SK-N-SH (cell line): ENCODE results near the gene KPRP. TPM values are rescaled to one million over a fixed set of nuclear protein-coding genes. Genes with fewer than 3 reads are reported as not detected.

ENCODE experiments used
- CTCF ChIA-PET: fragments of 300-600, 350-600 bp; formaldehyde crosslinking; extraction: SDS; loops from one replicate; lab custom pipeline; 2021; lab: Yijun Ruan, JAX
- POLR2A ChIA-PET: fragments of 350-600 bp; sonication (Branson Sonifier 250); formaldehyde crosslinking; extraction: SDS; loops from one replicate; lab custom pipeline; 2020; ENCODE audit warnings: antibody characterized with exemption, inconsistent platforms; lab: Yijun Ruan, JAX
- DNase-seq: peaks from one replicate; pipeline ENCODE4 v3.0.0; 2012
- H2AFZ ChIP-seq: fragments of 200-600 bp; sonication (generic); 2 replicates; pipeline ENCODE4 v1.8.1; 2016; ENCODE audit warnings: antibody characterized with exemption, mild to moderate bottlenecking, low read depth
- H3F3A ChIP-seq: fragments of 200-600 bp; sonication (generic); replicated peaks from 2 replicates; pipeline ENCODE3; 2016; ENCODE audit warnings: antibody characterized with exemption, mild to moderate bottlenecking; ENCODE audit not compliant: insufficient read depth
- H3K27ac ChIP-seq, 2 experiments: fragments of 200-500 bp in 1 of 2; fragments of 200-600 bp in 1 of 2; sonication (Bioruptor generic) in 1 of 2; sonication (generic), shearing (Covaris generic) in 1 of 2; 2 replicates each; pipeline versions ENCODE4 v1.5.1 to v1.6.1; 2014 to 2016; ENCODE audit warnings: low read depth in 2 of 2, inconsistent platforms in 1 of 2, low read length in 1 of 2, mild to moderate bottlenecking in 1 of 2, mixed read lengths in 1 of 2
- H3K27me3 ChIP-seq: fragments of 200-600 bp; sonication (generic), shearing (Covaris generic); 2 replicates; pipeline ENCODE4 v1.6.1; 2016; ENCODE audit warnings: mixed run types; ENCODE audit not compliant: insufficient read depth
- H3K36me3 ChIP-seq, 2 experiments: fragments of 200-500 bp in 1 of 2; fragments of 200-600 bp in 1 of 2; sonication (Bioruptor generic) in 1 of 2; sonication (generic) in 1 of 2; replicated peaks in 1 of 2; 2 replicates each; pipeline versions ENCODE3 to v1.5.1; 2014 to 2016; ENCODE audit warnings: low read length in 1 of 2, mild to moderate bottlenecking in 1 of 2; ENCODE audit not compliant: insufficient read depth in 2 of 2, control insufficient read depth in 1 of 2
- H3K4me1 ChIP-seq, 2 experiments: fragments of 200-500 bp in 1 of 2; fragments of 200-600 bp in 1 of 2; sonication (Bioruptor generic) in 1 of 2; sonication (generic), shearing (Covaris generic) in 1 of 2; 2 replicates each; pipeline versions ENCODE4 v1.5.1 to v1.6.1; 2014 to 2016; ENCODE audit warnings: low read depth in 1 of 2, low read length in 1 of 2, mixed run types in 1 of 2; ENCODE audit not compliant: insufficient read depth in 2 of 2, control insufficient read depth in 1 of 2
- H3K4me2 ChIP-seq: fragments of 200-600 bp; sonication (generic), shearing (Covaris generic); 2 replicates; pipeline ENCODE4 v1.6.1; 2017; ENCODE audit warnings: mixed run types
- H3K4me3 ChIP-seq, 2 experiments: fragments of 200-500 bp in 1 of 2; fragments of 200-600 bp in 1 of 2; sonication (Bioruptor generic) in 1 of 2; sonication (generic), shearing (Covaris generic) in 1 of 2; 2 replicates each; pipeline versions ENCODE4 v1.5.1 to v1.8.1; 2014 to 2016; ENCODE audit warnings: low read depth in 2 of 2, inconsistent platforms in 1 of 2, low read length in 1 of 2, mild to moderate bottlenecking in 1 of 2, mixed read lengths in 1 of 2, moderate library complexity in 1 of 2
- H3K79me2 ChIP-seq: fragments of 200-600 bp; sonication (generic); 2 replicates; pipeline ENCODE4 v1.8.1; 2017; ENCODE audit warnings: mild to moderate bottlenecking; ENCODE audit not compliant: insufficient read depth
- H3K9ac ChIP-seq: fragments of 200-600 bp; sonication (generic); 2 replicates; pipeline ENCODE4 v1.6.1; 2017; ENCODE audit warnings: mixed run types
- H3K9me2 ChIP-seq: fragments of 200-600 bp; sonication (generic); 2 replicates; pipeline ENCODE4 v1.6.1; 2017; ENCODE audit warnings: mixed run types
- H3K9me3 ChIP-seq: fragments of 200-600 bp; sonication (generic); 2 replicates; pipeline ENCODE4 v1.6.1; 2017; ENCODE audit warnings: mixed run types, mild to moderate bottlenecking, moderate library complexity
- H4K20me1 ChIP-seq: fragments of 200-600 bp; sonication (generic); 2 replicates; pipeline ENCODE4 v1.6.1; 2017; ENCODE audit warnings: mild to moderate bottlenecking, mixed run types; ENCODE audit not compliant: insufficient read depth
- CHD2 ChIP-seq: fragments of 150-350 bp; IDR thresholded peaks from 2 replicates; pipeline ENCODE4 v1.6.1; 2018; ENCODE audit warnings: low read length; ENCODE audit not compliant: partially characterized antibody
- ELF1 ChIP-seq: IDR thresholded peaks from 2 replicates; pipeline ENCODE4 v1.4.0; 2012
- EP300 ChIP-seq, 2 experiments: IDR thresholded peaks; 2 replicates each; pipeline versions ENCODE4 v1.4.0 to v1.6.1; 2012; ENCODE audit warnings: borderline replicate concordance in 1 of 2, low read depth in 1 of 2, low read length in 1 of 2
- FOXJ3 ChIP-seq: sonication (generic); formaldehyde crosslinking; IDR thresholded peaks from 2 replicates; pipeline ENCODE4 v1.5.1; 2020; ENCODE audit warnings: mild to moderate bottlenecking, missing genetic modification reagents
- GABPA ChIP-seq: IDR thresholded peaks from 2 replicates; pipeline ENCODE4 v1.4.0; 2012; ENCODE audit warnings: low read depth, mild to moderate bottlenecking
- GATA2 ChIP-seq: sonication (generic); formaldehyde crosslinking; IDR thresholded peaks from 2 replicates; pipeline ENCODE4 v1.5.0; 2020; ENCODE audit warnings: mild to moderate bottlenecking, missing genetic modification reagents
- JUND ChIP-seq: IDR thresholded peaks from 2 replicates; pipeline ENCODE4 v1.4.0; 2012
- MEF2A ChIP-seq: IDR thresholded peaks from 2 replicates; pipeline ENCODE4 v1.4.0; 2012; ENCODE audit warnings: low read depth, borderline replicate concordance
- NFIC ChIP-seq: IDR thresholded peaks from 2 replicates; pipeline ENCODE4 v1.4.0; 2012; ENCODE audit warnings: borderline replicate concordance
- RAD21 ChIP-seq: IDR thresholded peaks from 2 replicates; pipeline ENCODE4 v1.6.1; 2012; ENCODE audit warnings: mild to moderate bottlenecking, low read length
- RCOR1 ChIP-seq: fragments of 150-350 bp; IDR thresholded peaks from 2 replicates; pipeline ENCODE4 v1.6.1; 2017; ENCODE audit warnings: antibody characterized with exemption, low read length
- RXRA ChIP-seq: IDR thresholded peaks from 2 replicates; pipeline ENCODE4 v1.4.0; 2012; ENCODE audit warnings: low read depth, mild to moderate bottlenecking, borderline replicate concordance
- SMC3 ChIP-seq: IDR thresholded peaks from 2 replicates; pipeline ENCODE4 v1.6.1; 2012; ENCODE audit warnings: low read depth, low read length, improper control_type of control experiment
- TAF1 ChIP-seq: IDR thresholded peaks from 2 replicates; pipeline ENCODE4 v1.6.1; 2012; ENCODE audit warnings: low read depth, mild to moderate bottlenecking, low read length, moderate library complexity, borderline replicate concordance
- YY1 ChIP-seq: IDR thresholded peaks from 2 replicates; pipeline ENCODE4 v1.4.0; 2012; ENCODE audit warnings: low read depth, mild to moderate bottlenecking
- WGBS: methylation state at CpG from one replicate; pipeline ENCODE4 v1.1.6; 2017; ENCODE audit warnings: low lambda C conversion rate; 5-methylcytosine and 5-hydroxymethylcytosine counted together
- polyA plus RNA-seq, 3 experiments: library from polyadenylated mRNA; depleted of rRNA; stranded (reverse); fragments of >200 nt; gene quantifications; 2 replicates each; pipeline ENCODE4 v1.2.3, GENCODE V29; 2012
- TF ChIP-seq, protein P1 (sequence below): IDR thresholded peaks from 2 replicates; pipeline ENCODE4; 2012
- TF ChIP-seq, protein P2 (sequence below): fragments of 200-600 bp; sonication (generic); IDR thresholded peaks from 2 replicates; pipeline ENCODE4 v1.6.1; 2017; ENCODE audit warnings: antibody characterized with exemption, mild to moderate bottlenecking, moderate library complexity
- TF ChIP-seq, protein P3 (sequence below): IDR thresholded peaks from 2 replicates; pipeline ENCODE4 v1.4.0; 2012; ENCODE audit warnings: low read depth
- TF ChIP-seq, protein P4 (sequence below): fragments of 150-350 bp; IDR thresholded peaks from 2 replicates; pipeline ENCODE4 v1.6.1; 2016; ENCODE audit warnings: mild to moderate bottlenecking, low read depth, low read length
- TF ChIP-seq, protein P5 (sequence below): IDR thresholded peaks from 2 replicates; pipeline ENCODE4 v1.4.0; 2012; ENCODE audit warnings: low read depth, borderline replicate concordance
- TF ChIP-seq, protein P6 (sequence below): fragments of 150-350 bp; IDR thresholded peaks from 2 replicates; pipeline ENCODE4 v1.6.1; 2017; ENCODE audit warnings: antibody characterized with exemption, low read length, low read depth, borderline replicate concordance

Gene KPRP
- polyA plus RNA-seq, 1 of the 3 experiments (the other 2 are of a cell fraction) = not detected

DNA sequence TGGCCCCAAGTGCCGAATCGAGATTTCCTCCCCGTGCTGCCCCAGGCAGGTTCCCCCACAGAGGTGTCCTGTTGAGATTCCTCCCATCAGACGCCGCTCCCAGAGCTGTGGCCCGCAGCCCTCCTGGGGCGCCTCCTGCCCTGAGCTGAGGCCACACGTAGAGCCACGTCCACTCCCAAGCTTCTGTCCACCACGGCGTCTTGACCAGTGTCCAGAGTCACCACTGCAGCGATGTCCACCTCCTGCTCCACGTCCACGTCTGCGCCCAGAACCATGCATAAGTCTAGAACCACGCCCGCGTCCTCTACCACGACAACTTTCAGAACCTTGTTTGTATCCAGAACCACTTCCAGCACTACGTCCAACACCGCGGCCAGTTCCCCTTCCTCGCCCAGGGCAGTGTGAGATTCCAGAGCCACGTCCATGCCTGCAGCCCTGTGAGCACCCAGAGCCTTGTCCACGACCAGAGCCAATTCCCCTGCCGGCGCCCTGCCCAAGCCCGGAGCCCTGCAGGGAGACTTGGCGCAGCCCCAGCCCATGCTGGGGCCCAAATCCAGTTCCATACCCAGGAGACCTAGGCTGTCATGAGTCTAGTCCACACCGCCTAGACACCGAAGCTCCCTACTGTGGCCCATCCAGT, 2.8 kb downstream of the KPRP start:
- CTCF ChIA-PET = no interaction called here

DNA sequence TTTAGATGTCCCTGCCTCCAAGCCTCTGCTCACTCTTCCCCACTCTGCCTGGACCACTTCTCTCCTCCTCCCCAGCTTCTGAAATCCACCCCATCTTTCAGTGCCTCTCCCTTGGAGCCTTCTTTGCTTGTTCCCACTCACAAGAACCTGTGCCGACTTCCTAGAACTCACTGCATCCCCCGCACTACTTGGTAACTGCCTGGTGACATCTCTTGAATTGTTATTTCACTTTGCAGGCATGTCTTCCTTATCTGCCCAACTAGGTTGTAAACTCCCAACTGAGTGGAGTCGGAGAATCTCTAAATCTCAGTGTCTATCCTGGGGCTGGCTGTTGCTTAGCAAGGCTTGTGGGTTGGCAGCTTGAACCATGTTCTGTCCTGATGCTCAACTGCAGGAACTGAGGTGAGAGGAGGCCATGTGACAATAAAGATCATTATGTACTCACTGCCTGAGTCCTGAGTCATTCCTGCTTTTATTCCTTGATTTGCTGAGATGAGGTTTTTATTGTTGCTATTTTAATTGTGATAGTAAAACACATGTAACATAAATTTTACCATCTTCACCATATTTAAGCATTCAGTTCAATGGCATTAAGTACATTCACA, 3.9 kb downstream of the KPRP start:
- CTCF ChIA-PET = no interaction called here
- H3K36me3 ChIP-seq = no peaks in the 10 kb centered on the region
- H3K79me2 ChIP-seq = no peaks in the 10 kb centered on the region
- H3K9me3 ChIP-seq = no peaks in the 10 kb centered on the region
- no peak overlapping the region for H3K27ac ChIP-seq
- H3K27me3 ChIP-seq = peaks cover 28% of the 10 kb centered on the region; the same call in 1 of the 2 replicates
- H4K20me1 ChIP-seq = no peaks in the 10 kb centered on the region
- H3K4me1 ChIP-seq = no peaks in the 10 kb centered on the region
- no peak overlapping the region for H2AFZ ChIP-seq
- no peak overlapping the region for H3K4me2 ChIP-seq
- 6% methylated on average over 3 of the region's 3 CpGs for WGBS
- H3K4me3 ChIP-seq = no peak overlapping the region
- POLR2A ChIA-PET = no interaction called here
- DNase-seq = no peak
- no peak overlapping the region for H3K9ac ChIP-seq
- H3F3A ChIP-seq = no peaks in the 10 kb centered on the region
- H3K9me2 ChIP-seq = no peaks in the 10 kb centered on the region
- TF ChIP-seq, protein P1, sequence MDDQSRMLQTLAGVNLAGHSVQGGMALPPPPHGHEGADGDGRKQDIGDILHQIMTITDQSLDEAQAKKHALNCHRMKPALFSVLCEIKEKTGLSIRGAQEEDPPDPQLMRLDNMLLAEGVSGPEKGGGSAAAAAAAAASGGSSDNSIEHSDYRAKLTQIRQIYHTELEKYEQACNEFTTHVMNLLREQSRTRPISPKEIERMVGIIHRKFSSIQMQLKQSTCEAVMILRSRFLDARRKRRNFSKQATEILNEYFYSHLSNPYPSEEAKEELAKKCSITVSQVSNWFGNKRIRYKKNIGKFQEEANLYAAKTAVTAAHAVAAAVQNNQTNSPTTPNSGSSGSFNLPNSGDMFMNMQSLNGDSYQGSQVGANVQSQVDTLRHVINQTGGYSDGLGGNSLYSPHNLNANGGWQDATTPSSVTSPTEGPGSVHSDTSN = no peak
- TF ChIP-seq FOXJ3 (CRISPR knock-in tag) (no peak), YY1 (no peak), JUND (no peak), GATA2 (no peak), TAF1 (no peak), RXRA (no peak), NFIC (no peak)
- TF ChIP-seq, protein P2, sequence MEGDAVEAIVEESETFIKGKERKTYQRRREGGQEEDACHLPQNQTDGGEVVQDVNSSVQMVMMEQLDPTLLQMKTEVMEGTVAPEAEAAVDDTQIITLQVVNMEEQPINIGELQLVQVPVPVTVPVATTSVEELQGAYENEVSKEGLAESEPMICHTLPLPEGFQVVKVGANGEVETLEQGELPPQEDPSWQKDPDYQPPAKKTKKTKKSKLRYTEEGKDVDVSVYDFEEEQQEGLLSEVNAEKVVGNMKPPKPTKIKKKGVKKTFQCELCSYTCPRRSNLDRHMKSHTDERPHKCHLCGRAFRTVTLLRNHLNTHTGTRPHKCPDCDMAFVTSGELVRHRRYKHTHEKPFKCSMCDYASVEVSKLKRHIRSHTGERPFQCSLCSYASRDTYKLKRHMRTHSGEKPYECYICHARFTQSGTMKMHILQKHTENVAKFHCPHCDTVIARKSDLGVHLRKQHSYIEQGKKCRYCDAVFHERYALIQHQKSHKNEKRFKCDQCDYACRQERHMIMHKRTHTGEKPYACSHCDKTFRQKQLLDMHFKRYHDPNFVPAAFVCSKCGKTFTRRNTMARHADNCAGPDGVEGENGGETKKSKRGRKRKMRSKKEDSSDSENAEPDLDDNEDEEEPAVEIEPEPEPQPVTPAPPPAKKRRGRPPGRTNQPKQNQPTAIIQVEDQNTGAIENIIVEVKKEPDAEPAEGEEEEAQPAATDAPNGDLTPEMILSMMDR = no peak
- TF ChIP-seq, protein P3, sequence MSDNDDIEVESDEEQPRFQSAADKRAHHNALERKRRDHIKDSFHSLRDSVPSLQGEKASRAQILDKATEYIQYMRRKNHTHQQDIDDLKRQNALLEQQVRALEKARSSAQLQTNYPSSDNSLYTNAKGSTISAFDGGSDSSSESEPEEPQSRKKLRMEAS = no peak

More for the DNA sequence above, 2.8 kb downstream of the KPRP start:
- H3K79me2 ChIP-seq = no peaks in the 10 kb centered on the region
- no peaks in the 10 kb centered on the region for H3K36me3 ChIP-seq
- no peak for TF ChIP-seq SMC3
- no peak for TF ChIP-seq FOXJ3 (CRISPR knock-in tag)
- TF ChIP-seq, protein P4, sequence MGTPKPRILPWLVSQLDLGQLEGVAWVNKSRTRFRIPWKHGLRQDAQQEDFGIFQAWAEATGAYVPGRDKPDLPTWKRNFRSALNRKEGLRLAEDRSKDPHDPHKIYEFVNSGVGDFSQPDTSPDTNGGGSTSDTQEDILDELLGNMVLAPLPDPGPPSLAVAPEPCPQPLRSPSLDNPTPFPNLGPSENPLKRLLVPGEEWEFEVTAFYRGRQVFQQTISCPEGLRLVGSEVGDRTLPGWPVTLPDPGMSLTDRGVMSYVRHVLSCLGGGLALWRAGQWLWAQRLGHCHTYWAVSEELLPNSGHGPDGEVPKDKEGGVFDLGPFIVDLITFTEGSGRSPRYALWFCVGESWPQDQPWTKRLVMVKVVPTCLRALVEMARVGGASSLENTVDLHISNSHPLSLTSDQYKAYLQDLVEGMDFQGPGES = no peak
- TF ChIP-seq, protein P5, sequence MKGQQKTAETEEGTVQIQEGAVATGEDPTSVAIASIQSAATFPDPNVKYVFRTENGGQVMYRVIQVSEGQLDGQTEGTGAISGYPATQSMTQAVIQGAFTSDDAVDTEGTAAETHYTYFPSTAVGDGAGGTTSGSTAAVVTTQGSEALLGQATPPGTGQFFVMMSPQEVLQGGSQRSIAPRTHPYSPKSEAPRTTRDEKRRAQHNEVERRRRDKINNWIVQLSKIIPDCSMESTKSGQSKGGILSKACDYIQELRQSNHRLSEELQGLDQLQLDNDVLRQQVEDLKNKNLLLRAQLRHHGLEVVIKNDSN = no peak
- TF ChIP-seq, protein P1 = no peak
- no peak for TF ChIP-seq EP300 (IDR thresholded peaks at IDR 0.05; ENCODE audit: borderline replicate concordance in 1 of 2, low read depth in 1 of 2, low read length in 1 of 2)
- TF ChIP-seq YY1 = no peak
- no peak for TF ChIP-seq RCOR1
- TF ChIP-seq GATA2 = no peak
- TF ChIP-seq RAD21 = no peak
- no peak for TF ChIP-seq MEF2A
- no peak for TF ChIP-seq CHD2
- TF ChIP-seq, protein P6, sequence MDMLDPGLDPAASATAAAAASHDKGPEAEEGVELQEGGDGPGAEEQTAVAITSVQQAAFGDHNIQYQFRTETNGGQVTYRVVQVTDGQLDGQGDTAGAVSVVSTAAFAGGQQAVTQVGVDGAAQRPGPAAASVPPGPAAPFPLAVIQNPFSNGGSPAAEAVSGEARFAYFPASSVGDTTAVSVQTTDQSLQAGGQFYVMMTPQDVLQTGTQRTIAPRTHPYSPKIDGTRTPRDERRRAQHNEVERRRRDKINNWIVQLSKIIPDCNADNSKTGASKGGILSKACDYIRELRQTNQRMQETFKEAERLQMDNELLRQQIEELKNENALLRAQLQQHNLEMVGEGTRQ = no peak
- no peak for TF ChIP-seq ELF1
- no peak for TF ChIP-seq GABPA
- 27% methylated on average over 21 of the region's 31 CpGs for WGBS
- no peaks in the 10 kb centered on the region for H3K9me2 ChIP-seq
- no peak overlapping the region for H3K27ac ChIP-seq
- POLR2A ChIA-PET = interaction anchor here (0.6 kb wide), 1 partner anchor 219 kb away, joined by 3 read pairs; no protein-coding TSS in a partner anchor
- no peaks in the 10 kb centered on the region for H3K9me3 ChIP-seq
- no peak overlapping the region for H2AFZ ChIP-seq
- H3K4me3 ChIP-seq = no peak overlapping the region
- no peaks in the 10 kb centered on the region for H3K4me1 ChIP-seq
- no peaks in the 10 kb centered on the region for H4K20me1 ChIP-seq
- no peak overlapping the region for H3K4me2 ChIP-seq
- no peak for DNase-seq
- H3F3A ChIP-seq = no peaks in the 10 kb centered on the region
- H3K27me3 ChIP-seq = peaks cover 28% of the 10 kb centered on the region; the same call in 1 of the 2 replicates
- H3K9ac ChIP-seq = no peak overlapping the region
